Peyer's patch (tissue), 4 donors: Measurements from ENCODE around the gene GREB1. TPM values are rescaled to one million over a fixed set of nuclear protein-coding genes. Genes with fewer than 3 reads are reported as not detected.
A peak's percentile ranks its signal among the peaks of the same experiment; 100 is the strongest.

Experiments used
- DNase-seq, 3 donors: peaks; one replicate each; pipeline ENCODE4 v3.0.0-alpha.2; 2017 to 2019
- H3K27ac ChIP-seq, 4 donors: fragments of 200-600 bp; sonication (generic); one replicate each; pipeline ENCODE4 v1.5.1; 2016 to 2019
- H3K27me3 ChIP-seq, 2 donors: fragments of 200-600 bp; sonication (generic); one replicate each; pipeline ENCODE4 v1.5.1; 2019
- H3K36me3 ChIP-seq, 3 donors: fragments of 200-600 bp; sonication (generic); one replicate each; pipeline ENCODE4 v1.5.1; 2016 to 2019
- H3K4me1 ChIP-seq, 4 donors: fragments of 200-600 bp; sonication (generic); one replicate each; pipeline ENCODE4 v1.5.1; 2016 to 2019
- H3K4me3 ChIP-seq, 4 donors: fragments of 200-600 bp; sonication (generic); 1 replicate in 3 of 4; 2 replicates in 1 of 4; pipeline ENCODE4 v1.5.1; 2016 to 2019; ENCODE audit warnings: mild to moderate bottlenecking in 1 of 4
- H3K9me3 ChIP-seq, 4 donors: fragments of 200-600 bp; sonication (generic); one replicate each; pipeline ENCODE4 v1.5.1; 2016 to 2019; ENCODE audit warnings: mild to moderate bottlenecking in 1 of 4
- POLR2A ChIP-seq, 2 donors: fragments of 450-650 bp; IDR thresholded peaks; one replicate each; pipeline ENCODE4 v1.5.1; 2017; ENCODE audit warnings: antibody characterized with exemption in 2 of 2, mild to moderate bottlenecking in 2 of 2, moderate library complexity in 2 of 2
- total RNA-seq, 4 donors: library from RNA; depleted of rRNA; stranded (reverse); fragments of >200 nt; gene quantifications; one replicate each; pipeline ENCODE4 v1.1.0, GENCODE V29; 2016
- TF ChIP-seq, protein P1 (sequence below), 6 experiments: fragments of 450-650 bp in 4 of 6; fragments of 200-600 bp in 2 of 6; sonication (generic) in 1 of 6; IDR thresholded peaks; one replicate each; pipeline ENCODE4 v1.5.1; 2017 to 2019; ENCODE audit warnings: antibody characterized with exemption in 6 of 6, mild to moderate bottlenecking in 3 of 6, moderate library complexity in 1 of 6

GREB1 gene
- total RNA-seq, 4 donors from 2014 or later: 0.88 to 4.1 (median 1.9) TPM

DNA sequence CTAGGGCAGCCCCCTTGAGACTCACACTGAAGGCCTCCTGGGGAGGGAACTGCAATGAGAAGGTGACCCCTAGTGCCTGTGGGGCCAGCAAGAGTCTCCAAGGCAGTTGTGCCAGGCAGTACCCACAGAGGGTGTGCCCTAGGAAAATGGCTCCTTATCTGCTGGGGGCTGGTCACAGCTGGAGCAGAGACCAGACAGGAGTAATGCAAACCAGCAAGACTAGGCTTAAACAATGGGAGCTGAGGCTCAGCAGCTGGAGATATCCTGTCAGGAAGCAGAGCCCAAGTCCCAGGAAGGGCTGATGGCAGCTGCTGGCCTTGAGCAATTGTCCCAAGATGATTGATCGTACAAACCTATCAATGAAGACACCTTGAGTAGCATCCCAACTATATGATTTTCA lies 41.1 kb upstream of the GREB1 start:
- TF ChIP-seq, protein P1, sequence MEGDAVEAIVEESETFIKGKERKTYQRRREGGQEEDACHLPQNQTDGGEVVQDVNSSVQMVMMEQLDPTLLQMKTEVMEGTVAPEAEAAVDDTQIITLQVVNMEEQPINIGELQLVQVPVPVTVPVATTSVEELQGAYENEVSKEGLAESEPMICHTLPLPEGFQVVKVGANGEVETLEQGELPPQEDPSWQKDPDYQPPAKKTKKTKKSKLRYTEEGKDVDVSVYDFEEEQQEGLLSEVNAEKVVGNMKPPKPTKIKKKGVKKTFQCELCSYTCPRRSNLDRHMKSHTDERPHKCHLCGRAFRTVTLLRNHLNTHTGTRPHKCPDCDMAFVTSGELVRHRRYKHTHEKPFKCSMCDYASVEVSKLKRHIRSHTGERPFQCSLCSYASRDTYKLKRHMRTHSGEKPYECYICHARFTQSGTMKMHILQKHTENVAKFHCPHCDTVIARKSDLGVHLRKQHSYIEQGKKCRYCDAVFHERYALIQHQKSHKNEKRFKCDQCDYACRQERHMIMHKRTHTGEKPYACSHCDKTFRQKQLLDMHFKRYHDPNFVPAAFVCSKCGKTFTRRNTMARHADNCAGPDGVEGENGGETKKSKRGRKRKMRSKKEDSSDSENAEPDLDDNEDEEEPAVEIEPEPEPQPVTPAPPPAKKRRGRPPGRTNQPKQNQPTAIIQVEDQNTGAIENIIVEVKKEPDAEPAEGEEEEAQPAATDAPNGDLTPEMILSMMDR (IDR thresholded peaks at IDR 0.05): no peak
- no peak for TF ChIP-seq POLR2A (IDR thresholded peaks at IDR 0.05)
- Histone ChIP-seq H3K27me3 (no peaks in the 10 kb centered on the region), H3K4me3 (no peak overlapping the region), H3K4me1 (no peaks in the 10 kb centered on the region), H3K27ac (no peak overlapping the region), H3K36me3 (no peaks in the 10 kb centered on the region), H3K9me3 (no peaks in the 10 kb centered on the region)
- no peak for DNase-seq

DNA sequence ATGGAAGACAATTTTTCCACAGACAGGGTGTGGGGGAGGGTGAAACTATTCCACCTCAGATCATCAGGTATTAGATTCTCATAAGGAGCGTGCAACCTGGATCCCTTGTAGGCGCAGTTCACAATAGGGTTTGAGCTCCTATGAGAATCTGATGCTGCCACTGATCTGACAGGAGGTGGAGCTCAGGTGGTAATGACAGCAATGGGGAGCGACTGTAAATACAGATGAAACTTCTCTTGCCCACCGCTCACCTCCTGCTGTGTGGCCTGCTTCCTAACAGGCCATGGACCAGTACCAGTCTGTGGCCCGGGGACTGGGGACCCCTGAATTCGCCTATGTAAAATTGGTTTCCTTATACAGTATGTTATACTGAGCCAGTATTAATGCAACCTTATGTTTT lies 40.6 kb upstream of the GREB1 start:
- H3K4me3 ChIP-seq: no peak overlapping the region
- TF ChIP-seq POLR2A (IDR thresholded peaks at IDR 0.05): no peak
- TF ChIP-seq, protein P1 (IDR thresholded peaks at IDR 0.05): no peak
- no peaks in the 10 kb centered on the region for H3K36me3 ChIP-seq
- no peaks in the 10 kb centered on the region for H3K9me3 ChIP-seq
- H3K27me3 ChIP-seq: no peaks in the 10 kb centered on the region
- H3K4me1 ChIP-seq: no peaks in the 10 kb centered on the region
- no peak overlapping the region for H3K27ac ChIP-seq
- DNase-seq: no peak

DNA sequence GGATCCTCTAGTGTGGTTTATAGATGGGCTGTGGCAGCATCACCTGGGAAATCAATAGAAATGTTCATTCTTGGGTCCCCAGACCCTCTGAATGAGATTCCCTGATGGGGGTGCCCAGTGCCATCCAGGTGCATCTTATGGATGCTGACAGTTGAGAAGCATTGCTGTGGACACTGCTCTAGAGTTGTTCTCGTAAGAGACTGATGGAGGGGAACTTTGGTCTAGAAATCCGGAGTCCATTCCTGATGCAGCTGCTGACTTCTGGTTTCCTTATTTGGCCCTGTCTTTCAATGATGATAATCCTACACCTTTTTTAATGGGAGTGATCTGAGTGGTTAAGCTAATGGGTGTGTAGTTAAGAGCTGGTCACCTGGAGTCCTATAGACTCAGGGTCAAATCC lies 39.5 kb upstream of the GREB1 start:
- H3K36me3 ChIP-seq: no peaks in the 10 kb centered on the region
- no peaks in the 10 kb centered on the region for H3K9me3 ChIP-seq
- DNase-seq: no peak
- no peak for TF ChIP-seq POLR2A (IDR thresholded peaks at IDR 0.05)
- TF ChIP-seq, protein P1 (IDR thresholded peaks at IDR 0.05): no peak
- no peaks in the 10 kb centered on the region for H3K27me3 ChIP-seq
- no peak overlapping the region for H3K27ac ChIP-seq
- no peak overlapping the region for H3K4me3 ChIP-seq
- H3K4me1 ChIP-seq: no peaks in the 10 kb centered on the region

DNA sequence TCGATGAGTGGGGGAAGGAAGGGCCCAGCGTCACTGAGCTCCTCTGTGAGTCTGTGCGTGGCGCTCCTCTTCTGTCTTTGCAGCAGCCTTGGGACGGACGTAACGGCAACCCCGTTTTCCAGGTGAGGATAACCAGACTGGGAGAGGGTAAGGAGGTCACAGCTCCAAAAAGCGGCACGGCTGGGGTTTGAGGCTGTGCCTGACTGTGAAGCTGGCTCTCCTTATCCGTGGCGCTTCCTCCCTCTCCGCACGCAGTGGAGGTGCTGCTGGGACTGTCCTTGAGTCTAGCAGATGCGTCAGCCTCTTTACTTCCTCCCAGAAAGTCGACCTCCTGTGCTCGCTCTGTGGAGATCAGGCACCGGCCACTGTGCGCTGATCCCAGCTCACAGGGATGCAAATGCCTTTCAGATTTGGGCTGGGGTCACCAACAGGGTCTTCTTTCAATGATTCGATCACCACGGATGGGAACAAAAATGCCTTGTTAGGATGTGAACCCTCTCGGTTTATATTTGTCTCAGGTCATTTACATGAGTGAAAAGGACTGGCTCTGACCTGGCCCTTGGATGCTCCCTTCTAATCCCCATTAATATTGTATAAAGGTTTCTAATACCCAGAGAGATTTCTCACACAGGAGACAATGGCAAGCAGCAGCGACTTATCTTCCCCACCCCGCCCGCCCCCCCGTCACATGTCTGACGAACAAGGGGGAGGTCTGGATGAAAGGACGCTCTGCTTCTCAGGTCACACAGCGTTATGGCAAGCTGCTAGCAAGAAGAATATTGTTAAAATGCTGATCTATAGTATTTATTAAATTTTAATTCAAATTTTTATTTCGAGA lies 37.8 kb upstream of the GREB1 start:
- DNase-seq: no peak
- Histone ChIP-seq H3K4me3 (no peak overlapping the region), H3K9me3 (no peaks in the 10 kb centered on the region), H3K4me1 (no peaks in the 10 kb centered on the region), H3K27me3 (no peaks in the 10 kb centered on the region), H3K36me3 (no peaks in the 10 kb centered on the region), H3K27ac (no peak overlapping the region)
- TF ChIP-seq, protein P1 (IDR thresholded peaks at IDR 0.05): no peak
- no peak for TF ChIP-seq POLR2A (IDR thresholded peaks at IDR 0.05)

DNA sequence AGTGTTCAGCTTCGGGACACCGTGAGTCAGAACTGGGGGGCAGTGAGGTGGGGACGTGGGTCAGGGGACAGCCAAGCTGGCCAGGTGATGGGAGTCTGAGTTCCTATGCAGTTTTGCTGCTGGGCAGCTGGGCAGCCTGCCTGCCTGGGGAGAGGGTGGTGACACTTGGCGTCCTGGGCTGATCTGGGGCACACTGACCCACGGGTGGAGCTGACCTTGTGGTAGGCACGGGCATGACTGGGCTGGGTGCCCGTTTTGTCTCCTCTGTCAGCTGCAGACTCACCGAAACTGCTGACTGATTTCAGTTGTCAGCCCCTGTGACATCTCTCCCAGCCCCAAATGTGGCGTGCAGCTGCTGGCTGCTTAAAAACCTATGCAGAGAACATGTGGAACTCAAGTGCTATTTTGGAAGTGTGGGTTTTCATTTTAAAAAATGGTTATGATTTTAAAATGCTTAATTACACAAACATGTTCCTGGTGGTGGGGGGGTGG lies 35.3 kb upstream of the GREB1 start:
- TF ChIP-seq POLR2A (IDR thresholded peaks at IDR 0.05): no peak
- TF ChIP-seq, protein P1 (IDR thresholded peaks at IDR 0.05): no peak
- DNase-seq: peak in 1 of 3 donors; percentile 66
- Histone ChIP-seq H3K9me3 (no peaks in the 10 kb centered on the region), H3K4me1 (no peaks in the 10 kb centered on the region), H3K36me3 (no peaks in the 10 kb centered on the region), H3K27me3 (no peaks in the 10 kb centered on the region), H3K27ac (no peak overlapping the region), H3K4me3 (no peak overlapping the region)
